Mesenchymal stem cell (in vitro differentiated cells and primary cell): ENCODE measurements around the gene SLCO2B1.
A peak's percentile ranks its signal among the peaks of the same experiment; 100 is the strongest.

Source experiments
- DNase-seq: peaks from one replicate; pipeline ENCODE4 v3.0.0-alpha.2; 2013
- H2AFZ ChIP-seq: one replicate; pipeline ENCODE4 v1.6.1; 2013; ENCODE audit warnings: low read depth, mild to moderate bottlenecking, control low read depth, inconsistent platforms, low read length, moderate library complexity
- H2AK5ac ChIP-seq: 2 replicates; pipeline ENCODE4 v1.6.1; 2013; ENCODE audit warnings: low read length, moderate library complexity, mild to moderate bottlenecking, inconsistent platforms; ENCODE audit not compliant: severe bottlenecking
- H2BK120ac ChIP-seq: one replicate; pipeline ENCODE4 v1.6.1; 2013; ENCODE audit warnings: low read depth, mild to moderate bottlenecking, inconsistent platforms, low read length, moderate library complexity
- H2BK12ac ChIP-seq, 2 experiments: one replicate each; pipeline ENCODE4 v1.6.1; 2013; ENCODE audit warnings: inconsistent platforms in 2 of 2, low read length in 2 of 2, mild to moderate bottlenecking in 2 of 2, moderate library complexity in 2 of 2, control low read depth in 1 of 2
- H2BK15ac ChIP-seq: one replicate; pipeline ENCODE4 v1.6.1; 2013; ENCODE audit warnings: mild to moderate bottlenecking, low read depth, inconsistent platforms; ENCODE audit not compliant: poor library complexity, severe bottlenecking
- H2BK5ac ChIP-seq: 2 replicates; pipeline ENCODE4 v1.6.1; 2013; ENCODE audit warnings: low read depth, mild to moderate bottlenecking, low read length, control low read depth, inconsistent platforms; ENCODE audit not compliant: poor library complexity, severe bottlenecking
- H3K14ac ChIP-seq, 2 experiments: one replicate each; pipeline ENCODE4 v1.6.1; 2013; ENCODE audit warnings: inconsistent platforms in 2 of 2, low read length in 2 of 2, control low read depth in 1 of 2, mild to moderate bottlenecking in 1 of 2, moderate library complexity in 1 of 2
- H3K18ac ChIP-seq, 2 experiments: one replicate each; pipeline ENCODE4 v1.6.1; 2013; ENCODE audit warnings: inconsistent platforms in 2 of 2, low read length in 2 of 2, control low read depth in 1 of 2, low read depth in 1 of 2, mild to moderate bottlenecking in 1 of 2
- H3K23ac ChIP-seq, 2 experiments: one replicate each; pipeline ENCODE4 v1.6.1; 2013; ENCODE audit warnings: inconsistent platforms in 2 of 2, low read length in 2 of 2, mild to moderate bottlenecking in 2 of 2, moderate library complexity in 2 of 2, control low read depth in 1 of 2
- H3K27ac ChIP-seq: 2 replicates; pipeline ENCODE4 v1.5.1; 2013; ENCODE audit warnings: mild to moderate bottlenecking, moderate library complexity, low read length, control low read depth, inconsistent platforms; ENCODE audit not compliant: poor library complexity, severe bottlenecking
- H3K27me3 ChIP-seq, 2 experiments: 2 replicates each; pipeline versions ENCODE4 v1.6.1 to v1.7.0; 2013; ENCODE audit warnings: low read length in 2 of 2, mild to moderate bottlenecking in 2 of 2, moderate library complexity in 2 of 2, control low read depth in 1 of 2, inconsistent platforms in 1 of 2; ENCODE audit not compliant: control insufficient read depth in 1 of 2, insufficient read depth in 1 of 2
- H3K36me3 ChIP-seq, 2 experiments: 2 replicates each; pipeline versions ENCODE4 v1.6.1 to v1.7.0; 2013; ENCODE audit warnings: low read length in 2 of 2, control low read depth in 1 of 2, inconsistent platforms in 1 of 2, low read depth in 1 of 2, mild to moderate bottlenecking in 1 of 2; ENCODE audit not compliant: insufficient read depth in 2 of 2, control insufficient read depth in 1 of 2
- H3K4ac ChIP-seq, 2 experiments: one replicate each; pipeline ENCODE4 v1.6.1; 2013; ENCODE audit warnings: inconsistent platforms in 2 of 2, low read length in 2 of 2, mild to moderate bottlenecking in 2 of 2, moderate library complexity in 2 of 2, control low read depth in 1 of 2, low read depth in 1 of 2
- H3K4me1 ChIP-seq: 2 replicates; pipeline ENCODE4 v1.6.1; 2013; ENCODE audit warnings: low read depth, low read length, control low read depth; ENCODE audit not compliant: control insufficient read depth, insufficient read depth
- H3K4me2 ChIP-seq: 2 replicates; pipeline ENCODE4 v1.6.1; 2013; ENCODE audit warnings: low read length, mild to moderate bottlenecking, inconsistent platforms; ENCODE audit not compliant: poor library complexity, severe bottlenecking
- H3K4me3 ChIP-seq, 2 experiments: 2 replicates each; pipeline versions ENCODE4 v1.5.1 to v1.7.0; 2013; ENCODE audit warnings: low read length in 2 of 2, mild to moderate bottlenecking in 2 of 2, control low read depth in 1 of 2, low read depth in 1 of 2; ENCODE audit not compliant: insufficient read depth in 1 of 2
- H3K79me1 ChIP-seq: replicated peaks from 2 replicates; pipeline ENCODE4 v1.6.1; 2013; ENCODE audit warnings: mild to moderate bottlenecking, control low read depth, low read length, inconsistent platforms; ENCODE audit not compliant: poor library complexity, severe bottlenecking
- H3K9ac ChIP-seq: 2 replicates; pipeline ENCODE4 v1.7.0; 2013; ENCODE audit warnings: mild to moderate bottlenecking, low read length, moderate library complexity
- H3K9me3 ChIP-seq: 2 replicates; pipeline ENCODE4 v1.7.0; 2013; ENCODE audit warnings: mild to moderate bottlenecking, low read length; ENCODE audit not compliant: control insufficient read depth
- H4K8ac ChIP-seq: one replicate; pipeline ENCODE4 v1.6.1; 2013; ENCODE audit warnings: inconsistent platforms, mild to moderate bottlenecking, low read length, moderate library complexity
- H4K91ac ChIP-seq: one replicate; pipeline ENCODE4 v1.6.1; 2013; ENCODE audit warnings: mild to moderate bottlenecking, low read length, inconsistent platforms
- WGBS: methylation state at CpG from one replicate; pipeline ENCODE4 v1.1.7; 2013; ENCODE audit warnings: mixed read lengths; 5-methylcytosine and 5-hydroxymethylcytosine counted together

The SLCO2B1 gene

DNA sequence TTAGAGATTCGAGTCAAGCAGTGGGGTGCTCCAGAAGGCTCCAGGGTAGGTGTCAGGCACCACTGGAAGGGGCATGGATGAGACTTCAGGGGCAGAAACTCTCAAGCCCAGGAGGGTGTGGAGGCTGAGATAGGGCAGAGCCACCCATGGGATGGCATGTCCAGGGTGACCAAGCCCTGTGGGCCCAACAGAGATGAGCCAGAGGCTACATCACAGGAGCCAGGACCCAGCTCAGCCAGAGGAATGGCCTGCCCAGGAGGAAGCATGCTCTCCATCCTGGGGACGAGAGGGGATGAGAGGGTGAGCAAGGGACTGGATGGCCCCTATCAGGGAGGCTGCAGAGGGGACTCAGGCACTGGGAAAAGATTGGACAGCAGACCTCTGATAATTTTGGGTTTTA lies 42.8 kb downstream of the SLCO2B1 start:
- no peak for DNase-seq
- Histone ChIP-seq H2BK12ac (no peak overlapping the region), H3K9me3 (no peaks in the 10 kb centered on the region), H3K79me1 (no peaks in the 10 kb centered on the region), H3K27ac (no peak overlapping the region), H3K18ac (no peak overlapping the region), H2BK15ac (no peak overlapping the region), H3K36me3 (peaks cover 0 to 71% of the 10 kb centered on the region in 2 experiments), H3K27me3 (peaks cover 0 to 29% of the 10 kb centered on the region in 2 experiments), H3K4me1 (peaks cover 7% of the 10 kb centered on the region), H3K14ac (no peak overlapping the region), H3K4me3 (no peak overlapping the region), H3K4ac (no peak overlapping the region), H4K8ac (no peak overlapping the region), H2AK5ac (no peak overlapping the region), H2AFZ (no peak overlapping the region), H4K91ac (no peak overlapping the region), H3K4me2 (no peak overlapping the region), H2BK120ac (no peak overlapping the region), H3K23ac (no peak overlapping the region), H3K9ac (no peak overlapping the region), H2BK5ac (no peak overlapping the region)
- WGBS, result 73% methylated on average over 2 of the region's 2 CpGs

DNA sequence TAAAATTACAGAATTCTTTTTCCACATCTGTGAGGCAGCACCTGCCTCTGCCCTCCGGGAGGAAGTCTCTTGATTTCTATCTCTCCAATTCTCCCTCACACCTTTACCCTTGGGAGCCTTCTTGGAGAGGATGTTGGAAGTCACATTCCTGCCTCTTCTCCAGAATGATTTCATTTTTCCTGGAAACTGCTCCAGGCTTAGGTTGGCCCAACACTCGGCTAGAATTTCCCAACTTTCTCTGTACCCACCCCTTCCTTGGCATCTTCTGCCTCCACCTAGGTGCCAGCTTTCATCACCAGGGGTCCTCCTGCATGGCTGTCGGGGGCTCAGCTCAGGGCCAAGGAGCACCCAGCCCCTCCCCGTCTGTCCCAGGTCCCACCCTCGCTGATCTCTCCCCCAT lies 43.2 kb downstream of the SLCO2B1 start:
- Histone ChIP-seq H3K4ac (no peak overlapping the region), H3K4me2 (no peak overlapping the region), H2BK120ac (no peak overlapping the region), H3K23ac (no peak overlapping the region), H3K27me3 (peaks cover 0 to 32% of the 10 kb centered on the region in 2 experiments), H2AK5ac (no peak overlapping the region), H3K18ac (no peak overlapping the region), H3K4me1 (peaks cover 7% of the 10 kb centered on the region), H4K91ac (no peak overlapping the region), H3K14ac (no peak overlapping the region), H2BK15ac (no peak overlapping the region), H2BK12ac (no peak overlapping the region), H3K79me1 (no peaks in the 10 kb centered on the region), H3K27ac (no peak overlapping the region), H3K9ac (no peak overlapping the region), H4K8ac (no peak overlapping the region), H3K4me3 (no peak overlapping the region), H3K36me3 (peaks cover 0 to 73% of the 10 kb centered on the region in 2 experiments), H3K9me3 (no peaks in the 10 kb centered on the region), H2AFZ (no peak overlapping the region), H2BK5ac (no peak overlapping the region)
- no peak for DNase-seq
- WGBS, result 72% methylated on average over 5 of the region's 5 CpGs

DNA sequence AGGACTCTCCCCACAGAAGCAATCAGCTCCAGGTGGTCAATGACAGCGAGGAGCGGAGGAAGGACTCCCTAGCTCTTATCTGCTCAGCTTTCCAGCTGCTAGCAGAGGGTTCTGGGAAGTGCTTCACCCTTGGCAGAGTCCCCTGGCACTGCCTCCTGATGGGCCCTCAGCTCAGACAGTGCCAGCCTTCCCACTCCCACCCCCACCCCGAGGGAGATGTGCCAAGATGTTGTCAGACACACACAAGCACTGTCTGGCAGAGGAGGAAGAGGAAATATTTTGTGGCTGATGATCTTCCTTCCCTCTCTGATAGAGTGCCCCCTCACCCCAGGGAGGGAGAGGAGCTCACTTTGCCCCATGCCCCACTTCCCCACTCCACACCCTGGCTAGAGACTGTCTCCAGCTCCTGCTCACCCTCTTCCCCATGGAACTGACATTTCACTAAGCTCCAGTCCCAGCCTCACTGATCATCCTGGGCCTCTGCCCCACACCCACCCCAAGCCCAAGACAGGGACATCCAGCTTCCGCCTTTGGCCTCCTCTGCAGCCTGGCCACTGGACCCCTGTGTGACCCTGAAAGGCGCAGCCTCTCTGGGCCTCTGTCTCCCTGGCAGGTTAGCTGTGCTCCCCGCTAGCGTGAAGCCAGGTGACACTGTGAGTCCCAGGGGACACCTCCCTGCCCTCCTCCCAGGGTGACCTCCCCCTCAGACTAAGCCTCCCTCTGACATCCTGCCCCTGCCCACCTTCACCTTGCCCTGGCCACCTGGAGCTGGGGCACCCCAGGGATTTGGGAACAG lies 44.5 kb downstream of the SLCO2B1 start:
- Histone ChIP-seq H3K14ac (peak overlapping the region in 1 of 2 experiments; percentile 26), H2BK15ac (no peak overlapping the region), H2BK12ac (no peak overlapping the region), H2AK5ac (no peak overlapping the region), H3K9me3 (no peaks in the 10 kb centered on the region), H3K79me1 (no peaks in the 10 kb centered on the region), H3K27me3 (peaks cover 0 to 44% of the 10 kb centered on the region in 2 experiments), H3K4me2 (no peak overlapping the region), H3K18ac (no peak overlapping the region), H3K23ac (peak overlapping the region in 1 of 2 experiments; percentile 3), H2AFZ (no peak overlapping the region), H3K27ac (no peak overlapping the region), H3K4me3 (no peak overlapping the region), H2BK120ac (no peak overlapping the region), H3K4ac (no peak overlapping the region), H4K8ac (no peak overlapping the region), H2BK5ac (no peak overlapping the region), H3K4me1 (peaks cover 7% of the 10 kb centered on the region), H3K9ac (no peak overlapping the region), H3K36me3 (peaks cover 0 to 79% of the 10 kb centered on the region in 2 experiments), H4K91ac (no peak overlapping the region)
- WGBS, result 91% methylated on average over 6 of the region's 7 CpGs
- no peak for DNase-seq

DNA sequence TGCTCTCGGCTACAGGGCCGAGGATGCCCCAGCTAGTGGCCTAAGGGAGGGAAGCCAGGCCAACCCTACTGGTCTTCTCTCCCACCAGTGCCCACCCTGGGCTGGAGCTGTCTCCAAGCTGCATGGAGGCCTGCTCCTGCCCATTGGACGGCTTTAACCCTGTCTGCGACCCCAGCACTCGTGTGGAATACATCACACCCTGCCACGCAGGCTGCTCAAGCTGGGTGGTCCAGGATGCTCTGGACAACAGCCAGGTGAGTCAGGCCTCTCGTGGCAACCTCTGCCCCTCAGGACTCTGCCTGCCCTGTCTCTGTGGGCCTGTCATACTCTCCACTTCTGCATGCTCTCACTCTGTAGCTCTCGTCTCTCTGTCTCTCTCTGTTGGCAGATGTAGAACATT lies 45.5 kb downstream of the SLCO2B1 start:
- no peak overlapping the region for H3K27ac ChIP-seq
- peak; percentile 17 for DNase-seq
- 61% methylated on average over 8 of the region's 8 CpGs for WGBS

More for the DNA sequence above, 45.5 kb downstream of the SLCO2B1 start:
- Histone ChIP-seq H3K36me3 (peaks cover 0 to 73% of the 10 kb centered on the region in 2 experiments), H3K4me1 (peaks cover 4% of the 10 kb centered on the region), H3K9ac (no peak overlapping the region), H2BK120ac (no peak overlapping the region), H2AK5ac (no peak overlapping the region), H3K4me3 (no peak overlapping the region), H2AFZ (no peak overlapping the region), H3K18ac (no peak overlapping the region), H2BK15ac (no peak overlapping the region), H3K4me2 (no peak overlapping the region), H3K9me3 (no peaks in the 10 kb centered on the region), H3K27me3 (peaks cover 0 to 46% of the 10 kb centered on the region in 2 experiments), H2BK12ac (no peak overlapping the region), H4K91ac (no peak overlapping the region), H3K14ac (peak overlapping the region in 1 of 2 experiments; percentile 53), H3K4ac (no peak overlapping the region), H3K23ac (no peak overlapping the region), H2BK5ac (no peak overlapping the region), H3K79me1 (no peaks in the 10 kb centered on the region), H4K8ac (no peak overlapping the region)
